HG02981 (cell line): Measurements from ENCODE around the gene CRYM.
"Not testable (repeated sequence)": the region's sequence is repeated elsewhere in the genome, so short reads cannot be mapped to it uniquely, and the experiment has no call there.

Source experiments
- ATAC-seq: cut with Tn5 transposase; IDR thresholded peaks from one replicate; pipeline ENCODE4 v1.9.1; 2021; ENCODE audit warnings: mild to moderate bottlenecking, moderate library complexity; ENCODE audit not compliant: unreplicated experiment

CRYM gene

DNA sequence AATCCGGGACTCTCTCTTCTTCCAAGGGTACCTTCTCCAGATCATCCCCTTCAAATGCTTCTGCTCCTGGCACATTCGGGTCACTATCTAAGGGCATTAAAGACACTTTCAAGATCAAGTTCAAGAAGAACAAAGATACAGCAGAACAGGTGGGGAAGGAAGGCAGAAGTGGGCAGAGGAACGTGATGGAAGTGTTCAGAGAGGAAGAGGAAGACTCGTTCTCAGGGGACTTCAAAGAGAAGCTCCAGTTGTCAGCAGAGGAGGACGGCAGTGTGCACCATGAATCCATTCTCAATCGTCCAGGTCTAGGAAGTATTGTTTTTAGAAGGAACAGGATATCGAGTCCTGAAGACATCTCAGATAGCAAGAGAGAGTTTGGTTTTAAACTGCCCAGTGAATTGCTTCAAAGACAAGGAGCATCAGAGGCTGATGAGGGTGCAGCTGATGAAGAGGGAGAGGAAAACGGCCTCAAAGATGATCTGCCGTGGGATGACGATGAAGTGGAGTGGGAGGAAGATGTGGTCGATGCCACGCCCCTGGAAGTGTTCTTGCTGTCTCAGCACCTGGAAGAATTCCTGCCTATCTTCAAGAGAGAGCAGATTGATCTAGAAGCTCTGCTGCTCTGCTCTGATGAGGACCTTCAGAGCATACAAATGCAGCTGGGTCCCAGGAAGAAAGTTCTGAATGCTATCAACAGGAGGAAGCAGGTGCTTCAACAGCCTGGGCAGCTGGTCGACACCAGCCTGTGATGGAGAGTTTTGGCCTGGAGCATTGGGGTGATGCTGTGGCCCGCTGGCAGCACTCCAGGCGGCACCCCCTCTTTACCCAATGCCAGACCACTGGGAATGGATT lies 27.8 kb downstream of the CRYM start:
- no peak for ATAC-seq

GRCh38 chr16:21248179-21248578 lies 29.9 kb downstream of the CRYM start:
- ATAC-seq = not testable (repeated sequence)

- no peak for ATAC-seq
Observed at GRCh38 chr16:21244518-21245215, 33.4 kb downstream of the CRYM start.

GRCh38 chr16:21242756-21243155 lies 35.3 kb downstream of the CRYM start:
- ATAC-seq = no peak

DNA sequence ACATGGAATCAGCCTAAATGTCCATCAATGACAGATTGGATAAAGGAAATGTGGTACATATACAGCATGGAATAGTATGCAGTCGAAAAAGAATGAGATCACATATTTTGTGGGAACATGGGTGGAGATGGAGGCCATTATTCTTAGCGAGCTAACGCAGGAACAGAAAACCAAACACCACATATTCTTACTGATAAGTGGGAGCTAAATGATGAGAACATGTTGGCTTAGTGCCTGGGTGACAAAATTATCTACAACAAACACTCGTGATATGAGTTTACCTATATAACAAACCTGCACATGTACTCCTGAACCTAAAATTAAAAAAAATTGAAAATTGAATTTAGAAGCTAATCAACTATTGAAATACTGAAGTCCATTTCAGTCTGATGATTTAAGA lies 38.4 kb downstream of the CRYM start:
- no peak for ATAC-seq

- no peak for ATAC-seq
Observed at GRCh38 chr16:21236831-21237230, 41.3 kb downstream of the CRYM start.

DNA sequence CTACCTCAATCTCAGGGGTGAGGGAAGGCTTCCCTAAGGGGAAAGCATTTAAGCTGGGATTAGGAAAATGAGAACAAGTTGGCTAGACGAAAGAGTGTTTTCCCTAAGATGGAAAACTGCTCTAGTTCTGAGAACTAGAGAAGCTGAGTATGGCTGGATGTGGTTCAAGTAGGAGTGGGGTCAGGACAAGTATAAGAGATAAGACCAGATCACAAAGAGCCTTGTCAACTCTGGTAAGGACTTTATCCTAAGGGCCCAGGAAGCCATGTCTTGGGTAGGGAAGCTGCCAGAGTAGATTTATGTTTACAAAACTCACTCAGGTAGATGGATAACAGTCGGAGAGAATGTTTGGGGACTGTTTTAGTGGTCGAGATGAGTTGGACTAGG lies 42.9 kb downstream of the CRYM start:
- no peak for ATAC-seq

DNA sequence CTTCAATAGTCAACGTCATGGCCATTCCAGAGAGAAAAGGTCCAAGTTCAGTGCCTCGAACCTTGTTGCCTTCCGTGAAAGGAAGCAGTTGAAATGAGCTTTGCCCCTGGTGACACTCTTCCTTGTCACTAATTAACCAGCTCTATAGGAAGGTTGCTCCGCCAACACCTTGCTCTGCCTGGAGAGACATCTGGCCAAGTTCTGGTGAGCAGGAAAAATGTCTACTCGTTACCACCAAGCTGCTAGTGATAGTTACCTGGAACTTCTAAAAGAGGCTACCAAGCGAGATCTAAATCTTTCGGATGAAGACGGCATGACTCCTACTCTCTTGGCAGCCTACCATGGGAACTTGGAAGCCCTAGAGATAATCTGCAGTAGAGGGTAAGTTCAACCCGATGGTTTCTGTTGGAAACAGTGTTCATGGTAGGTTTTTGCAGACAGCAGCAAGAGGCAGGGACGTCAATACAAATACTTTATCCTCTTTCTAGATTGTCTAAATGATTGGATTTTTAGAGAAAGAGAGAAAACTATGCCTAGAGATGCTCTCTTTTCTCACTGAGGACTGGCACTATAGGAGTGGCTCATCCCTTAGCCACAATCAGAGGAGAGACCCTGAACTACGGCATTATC lies 44.5 kb downstream of the CRYM start, which contains the start of gene ANKS4B:
TSS of gene ANKS4B (plus strand) at position 179 of the 630 bp plus-strand sequence. CDS start at position 218, 39 bp downstream.
- ATAC-seq = no peak

GRCh38 chr16:21233045-21233520 lies 45.0 kb downstream of the CRYM start:
- ATAC-seq = no peak

- no peak for ATAC-seq
Observed at GRCh38 chr16:21228361-21228872, 49.7 kb downstream of the CRYM start.

DNA sequence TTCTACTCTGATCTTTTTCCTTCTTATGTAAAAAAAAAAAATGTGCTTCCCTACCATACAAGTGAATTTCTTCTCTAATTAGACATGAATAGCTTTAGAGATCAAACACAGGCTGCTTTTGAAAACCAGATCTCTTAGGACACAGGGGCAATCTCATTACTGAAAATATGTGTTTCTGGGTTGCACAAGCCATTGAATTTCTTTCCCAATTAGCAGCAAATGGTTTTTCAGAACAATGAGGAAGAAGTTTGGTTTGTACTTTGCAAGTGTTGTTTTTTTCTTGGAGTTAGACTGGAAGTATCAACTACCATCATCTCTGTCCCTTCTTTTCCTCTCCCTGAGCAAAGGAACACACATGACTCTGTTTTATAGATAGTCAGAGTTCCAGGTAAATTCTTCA lies 50.2 kb downstream of the CRYM start:
- ATAC-seq = no peak

DNA sequence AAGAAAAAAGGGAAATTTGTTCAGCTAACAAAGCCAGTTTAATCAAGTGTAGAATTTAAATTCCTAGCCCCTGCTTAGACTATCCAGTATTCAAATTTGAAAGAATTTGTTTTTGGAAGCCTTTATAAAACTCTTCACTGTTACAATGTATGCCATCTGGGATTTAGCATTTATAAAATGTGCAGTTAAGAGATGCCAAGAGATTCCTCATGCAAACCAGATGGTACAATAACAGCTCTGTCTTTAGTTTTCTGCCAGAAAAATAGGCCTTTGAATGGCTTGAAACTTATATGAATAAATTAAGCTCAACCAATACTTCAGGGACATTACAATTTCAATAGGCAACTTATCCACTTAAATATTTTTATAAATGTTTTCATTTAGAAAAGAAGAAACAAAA lies 51.3 kb downstream of the CRYM start:
- no peak for ATAC-seq

GRCh38 chr16:21224800-21225199 lies 53.3 kb downstream of the CRYM start:
- ATAC-seq = no peak

DNA sequence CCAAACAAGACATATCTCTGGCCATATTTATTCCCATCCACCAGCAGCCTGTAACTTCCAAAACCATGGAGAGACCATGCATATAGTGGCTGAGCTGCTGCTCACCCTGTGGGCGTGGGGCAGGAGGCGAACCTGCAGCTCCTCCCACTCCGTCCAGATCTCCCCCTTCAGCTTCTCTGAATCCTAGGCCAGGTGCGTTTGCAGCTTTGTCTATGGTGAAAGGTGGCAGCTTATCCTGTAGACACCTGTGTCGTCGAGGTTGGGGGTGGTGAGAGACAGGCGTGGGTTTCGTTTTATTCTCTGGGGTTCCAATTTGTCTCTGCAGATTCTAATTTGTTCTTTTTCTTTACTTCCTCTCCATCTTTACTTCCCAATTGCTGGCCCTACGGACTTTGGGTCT lies 54.3 kb downstream of the CRYM start:
- no peak for ATAC-seq

GRCh38 chr16:21222495-21223337 lies 55.4 kb downstream of the CRYM start:
- ATAC-seq = no peak

- no peak for ATAC-seq
Observed at GRCh38 chr16:21219551-21219950, 58.5 kb downstream of the CRYM start.

- ATAC-seq = no peak
Observed at GRCh38 chr16:21218153-21218552, 59.9 kb downstream of the CRYM start.

DNA sequence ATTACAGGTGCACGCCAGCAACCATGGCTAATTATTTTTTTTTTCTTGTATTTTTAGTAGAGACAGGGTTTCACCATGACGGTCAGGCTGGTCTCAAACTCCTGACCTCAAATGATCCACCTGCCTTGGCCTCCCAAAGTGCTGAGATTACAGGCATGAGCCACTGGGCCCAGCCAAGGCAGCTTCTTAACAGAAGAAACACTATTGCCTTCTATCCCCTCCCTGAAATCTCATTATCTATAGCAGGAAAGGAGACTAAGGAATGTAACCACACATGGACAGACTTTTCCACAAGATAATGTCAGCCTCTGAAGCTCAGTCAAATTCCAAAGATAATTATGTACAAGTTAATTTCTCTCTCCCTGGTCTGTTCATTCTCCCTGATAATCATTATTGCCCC lies 61.0 kb downstream of the CRYM start:
- no peak for ATAC-seq

- ATAC-seq = no peak
Observed at GRCh38 chr16:21214086-21214485, 64.0 kb downstream of the CRYM start.

GRCh38 chr16:21211486-21211885 lies 66.6 kb downstream of the CRYM start, which contains the start of gene ZP2:
ZP2 (minus strand) TSS chr16:21211574; CDS start chr16:21211547, 27 bp downstream.
- no peak for ATAC-seq
